Measurements from ENCODE around the gene NDUFAF7. TPM values are rescaled to one million over a fixed set of nuclear protein-coding genes. Genes with fewer than 3 reads are reported as not detected.

Gene NDUFAF7
- total RNA-seq, 1 experiment from 2014 or later: 38.0 TPM

DNA sequence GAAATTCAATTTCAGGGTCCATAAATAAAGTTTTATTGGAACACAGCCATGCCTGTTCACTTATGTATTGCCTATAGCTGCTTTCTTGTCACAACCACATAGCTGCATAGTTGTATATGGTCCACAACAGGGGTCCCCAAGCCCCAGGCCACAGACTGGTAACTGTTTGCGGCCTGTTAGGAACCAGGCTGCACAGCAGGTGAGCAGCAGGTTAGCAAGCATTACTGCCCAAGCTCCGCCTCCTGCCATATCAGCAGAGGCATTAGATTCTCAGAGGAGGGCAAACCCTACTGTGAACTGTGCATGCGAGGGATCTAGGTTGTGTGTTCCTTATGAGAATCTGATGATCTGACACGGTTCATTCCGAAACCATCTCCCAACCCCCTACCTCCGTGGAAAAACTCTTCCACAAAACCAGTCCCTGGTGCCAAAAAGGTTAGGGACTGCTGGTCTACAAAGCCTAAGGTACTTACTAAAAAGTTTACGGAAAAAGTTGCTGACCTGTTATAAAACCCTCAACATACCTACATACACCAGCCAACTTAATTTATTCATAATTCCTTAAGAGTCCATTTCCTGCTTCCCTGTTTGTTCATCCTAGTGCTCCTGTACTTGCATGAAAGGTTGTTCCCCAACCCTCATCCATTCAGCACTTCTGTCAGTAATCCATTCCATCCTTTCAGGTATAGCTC, 40.1 kb downstream of the NDUFAF7 start:
- Histone ChIP-seq H3K36me3 (ENCODE audit: control insufficient read depth, insufficient read depth, low read length) (peaks cover 5% of the 10 kb centered on the region; the same call in 1 of the 2 replicates), H3K9me3 (no peaks in the 10 kb centered on the region), H3K27me3 (replicated peaks; ENCODE audit: control insufficient read depth, insufficient read depth, low read length) (no peaks in the 10 kb centered on the region), H3K4me1 (no peaks in the 10 kb centered on the region), H3K4me3 (ENCODE audit: low read depth, low read length) (no peak overlapping the region)
- no peak for DNase-seq
- TF ChIP-seq, protein P1, sequence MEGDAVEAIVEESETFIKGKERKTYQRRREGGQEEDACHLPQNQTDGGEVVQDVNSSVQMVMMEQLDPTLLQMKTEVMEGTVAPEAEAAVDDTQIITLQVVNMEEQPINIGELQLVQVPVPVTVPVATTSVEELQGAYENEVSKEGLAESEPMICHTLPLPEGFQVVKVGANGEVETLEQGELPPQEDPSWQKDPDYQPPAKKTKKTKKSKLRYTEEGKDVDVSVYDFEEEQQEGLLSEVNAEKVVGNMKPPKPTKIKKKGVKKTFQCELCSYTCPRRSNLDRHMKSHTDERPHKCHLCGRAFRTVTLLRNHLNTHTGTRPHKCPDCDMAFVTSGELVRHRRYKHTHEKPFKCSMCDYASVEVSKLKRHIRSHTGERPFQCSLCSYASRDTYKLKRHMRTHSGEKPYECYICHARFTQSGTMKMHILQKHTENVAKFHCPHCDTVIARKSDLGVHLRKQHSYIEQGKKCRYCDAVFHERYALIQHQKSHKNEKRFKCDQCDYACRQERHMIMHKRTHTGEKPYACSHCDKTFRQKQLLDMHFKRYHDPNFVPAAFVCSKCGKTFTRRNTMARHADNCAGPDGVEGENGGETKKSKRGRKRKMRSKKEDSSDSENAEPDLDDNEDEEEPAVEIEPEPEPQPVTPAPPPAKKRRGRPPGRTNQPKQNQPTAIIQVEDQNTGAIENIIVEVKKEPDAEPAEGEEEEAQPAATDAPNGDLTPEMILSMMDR (IDR thresholded peaks at IDR 0.05; ENCODE audit: insufficient read depth in 1 of 2, low read depth in 1 of 2, low read length in 1 of 2, severe bottlenecking in 1 of 2, unreplicated experiment in 1 of 2): no peak
- ChIA-PET POLR2A (no interaction called here), CTCF (interaction anchor here (0.6 kb wide), 1 partner anchor 45 kb away, joined by 3 read pairs; no protein-coding TSS in a partner anchor)
- intact Hi-C loops (cut with micrococcal nuclease; ENCODE audit: unreplicated experiment): no loop called here
- BruUV-seq (replicated peaks): no TSS peak
- Mint-ChIP-seq H3K4me3 (ENCODE audit: unreplicated experiment) (no peak overlapping the region), H3K27me3 (ENCODE audit: insufficient read depth, unreplicated experiment) (no peaks in the 10 kb centered on the region), H3K4me1 (ENCODE audit: low read depth, unreplicated experiment) (no peaks in the 10 kb centered on the region), H3K27ac (ENCODE audit: unreplicated experiment) (no peak overlapping the region), H3K36me3 (ENCODE audit: insufficient read depth, unreplicated experiment) (peaks cover 20% of the 10 kb centered on the region), H3K9me3 (ENCODE audit: unreplicated experiment) (no peaks in the 10 kb centered on the region)

DNA sequence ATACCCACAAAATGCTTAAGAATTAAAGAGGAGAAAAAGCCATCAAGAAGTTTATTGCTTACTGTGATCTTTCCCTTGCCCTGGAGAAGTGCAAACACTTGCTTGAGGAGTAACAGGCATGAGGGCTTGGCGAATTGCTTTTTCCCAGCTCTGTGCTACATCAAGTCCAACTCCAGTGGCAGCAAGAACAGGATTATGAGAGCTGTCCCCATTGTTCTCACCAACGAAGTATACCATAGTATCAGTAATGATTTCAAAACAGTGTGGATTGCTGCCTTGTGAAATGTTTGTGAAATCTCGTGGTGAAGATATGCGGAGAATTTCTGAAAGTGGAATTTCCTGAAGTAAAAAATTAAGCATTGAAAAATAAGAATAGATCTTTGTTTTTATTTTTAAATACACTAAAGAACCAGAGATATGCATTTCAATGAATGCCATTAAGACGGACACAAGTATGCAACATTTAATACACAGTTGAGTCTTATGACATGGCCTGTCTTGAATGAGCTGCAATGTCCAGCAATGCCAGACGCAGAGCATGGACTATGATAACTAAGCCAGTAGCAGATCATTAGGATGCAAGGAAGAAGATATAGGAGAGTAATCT, 43.0 kb downstream of the NDUFAF7 start:
- Histone ChIP-seq H3K4me1 (no peaks in the 10 kb centered on the region), H3K4me3 (ENCODE audit: low read depth, low read length) (no peak overlapping the region), H3K36me3 (ENCODE audit: control insufficient read depth, insufficient read depth, low read length) (peaks cover 4% of the 10 kb centered on the region; the same call in 1 of the 2 replicates), H3K27me3 (replicated peaks; ENCODE audit: control insufficient read depth, insufficient read depth, low read length) (no peaks in the 10 kb centered on the region), H3K9me3 (no peaks in the 10 kb centered on the region)
- Mint-ChIP-seq H3K27ac (ENCODE audit: unreplicated experiment) (no peak overlapping the region), H3K27me3 (ENCODE audit: insufficient read depth, unreplicated experiment) (no peaks in the 10 kb centered on the region), H3K9me3 (ENCODE audit: unreplicated experiment) (no peaks in the 10 kb centered on the region), H3K36me3 (ENCODE audit: insufficient read depth, unreplicated experiment) (peaks cover 16% of the 10 kb centered on the region), H3K4me1 (ENCODE audit: low read depth, unreplicated experiment) (no peaks in the 10 kb centered on the region), H3K4me3 (ENCODE audit: unreplicated experiment) (no peak overlapping the region)
- TF ChIP-seq, protein P1 (IDR thresholded peaks at IDR 0.05; ENCODE audit: insufficient read depth in 1 of 2, low read depth in 1 of 2, low read length in 1 of 2, severe bottlenecking in 1 of 2, unreplicated experiment in 1 of 2): no peak
- intact Hi-C loops (cut with micrococcal nuclease; ENCODE audit: unreplicated experiment): no loop called here
- CTCF ChIA-PET: no interaction called here
- POLR2A ChIA-PET: no interaction called here
- no TSS peak for BruUV-seq (replicated peaks)
- no peak for DNase-seq

DNA sequence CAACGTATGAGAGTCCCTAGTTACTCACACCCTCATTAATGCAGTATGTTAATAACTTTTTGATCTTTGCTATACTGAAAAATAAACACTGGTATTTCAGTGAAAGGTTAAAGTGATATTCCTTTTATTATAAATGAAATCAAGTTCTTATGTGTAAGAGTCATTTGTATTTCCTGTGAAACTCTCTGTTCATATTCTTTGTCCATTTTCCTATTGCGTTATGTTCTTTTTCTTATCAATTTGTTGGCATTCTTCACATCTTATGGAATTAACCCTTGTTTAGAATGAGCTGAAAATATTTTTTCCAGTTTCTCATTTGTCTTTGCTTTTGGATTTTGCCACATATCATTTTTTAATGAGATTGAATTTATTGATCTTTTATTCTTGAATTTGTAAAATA, 44.8 kb downstream of the NDUFAF7 start:
- Mint-ChIP-seq H3K9me3 (ENCODE audit: unreplicated experiment) (no peaks in the 10 kb centered on the region), H3K27ac (ENCODE audit: unreplicated experiment) (no peak overlapping the region), H3K27me3 (ENCODE audit: insufficient read depth, unreplicated experiment) (no peaks in the 10 kb centered on the region), H3K36me3 (ENCODE audit: insufficient read depth, unreplicated experiment) (peaks cover 15% of the 10 kb centered on the region), H3K4me1 (ENCODE audit: low read depth, unreplicated experiment) (no peaks in the 10 kb centered on the region), H3K4me3 (ENCODE audit: unreplicated experiment) (no peak overlapping the region)
- ChIA-PET POLR2A (no interaction called here), CTCF (no interaction called here)
- no TSS peak for BruUV-seq (replicated peaks)
- Histone ChIP-seq H3K27me3 (replicated peaks; ENCODE audit: control insufficient read depth, insufficient read depth, low read length) (no peaks in the 10 kb centered on the region), H3K9me3 (no peaks in the 10 kb centered on the region), H3K36me3 (ENCODE audit: control insufficient read depth, insufficient read depth, low read length) (peaks cover 4% of the 10 kb centered on the region; the same call in 1 of the 2 replicates), H3K4me3 (ENCODE audit: low read depth, low read length) (no peak overlapping the region), H3K4me1 (no peaks in the 10 kb centered on the region)
- TF ChIP-seq, protein P1 (IDR thresholded peaks at IDR 0.05; ENCODE audit: insufficient read depth in 1 of 2, low read depth in 1 of 2, low read length in 1 of 2, severe bottlenecking in 1 of 2, unreplicated experiment in 1 of 2): no peak
- intact Hi-C loops (cut with micrococcal nuclease; ENCODE audit: unreplicated experiment): no loop called here
- DNase-seq: no peak

All from Caco-2 (cell line).